Osteocyte (in vitro differentiated cells): ENCODE measurements around the gene PACS2. TPM values are rescaled to one million over a fixed set of nuclear protein-coding genes. Genes with fewer than 3 reads are reported as not detected.

Experiments
- DNase-seq: peaks from one replicate; pipeline ENCODE4 v3.0.0; 2021; ENCODE audit warnings: mixed read lengths; ENCODE audit not compliant: unreplicated experiment; ENCODE audit errors: extremely low spot score
- H3K27ac Mint-ChIP-seq: one replicate; pipeline ENCODE4 v1.8.0; 2021; ENCODE audit warnings: mild to moderate bottlenecking, mixed read lengths; ENCODE audit not compliant: unreplicated experiment
- H3K27me3 Mint-ChIP-seq: one replicate; pipeline ENCODE4 v1.8.0; 2021; ENCODE audit warnings: mixed read lengths; ENCODE audit not compliant: unreplicated experiment
- H3K36me3 Mint-ChIP-seq: one replicate; pipeline ENCODE4 v1.8.0; 2021; ENCODE audit warnings: mixed read lengths; ENCODE audit not compliant: unreplicated experiment
- H3K4me1 Mint-ChIP-seq: one replicate; pipeline ENCODE4 v1.8.0; 2021; ENCODE audit warnings: mixed read lengths; ENCODE audit not compliant: unreplicated experiment
- H3K4me3 Mint-ChIP-seq: one replicate; pipeline ENCODE4 v1.8.0; 2021; ENCODE audit warnings: mild to moderate bottlenecking, moderate library complexity, mixed read lengths; ENCODE audit not compliant: unreplicated experiment
- H3K9me3 Mint-ChIP-seq: one replicate; pipeline ENCODE4 v1.8.0; 2021; ENCODE audit warnings: mixed read lengths; ENCODE audit not compliant: unreplicated experiment
- total RNA-seq: library from RNA; stranded (reverse); gene quantifications from 2 replicates; pipeline ENCODE4 v1.2.1, GENCODE V29; 2021
- TF ChIP-seq, protein P1 (sequence below): fragments of 200-600 bp; sonication (generic); IDR thresholded peaks from 2 replicates; pipeline ENCODE4 v1.5.0; 2021; ENCODE audit warnings: antibody characterized with exemption, mild to moderate bottlenecking, moderate library complexity

The PACS2 gene
- total RNA-seq, 1 donor from 2014 or later: 115 TPM

DNA sequence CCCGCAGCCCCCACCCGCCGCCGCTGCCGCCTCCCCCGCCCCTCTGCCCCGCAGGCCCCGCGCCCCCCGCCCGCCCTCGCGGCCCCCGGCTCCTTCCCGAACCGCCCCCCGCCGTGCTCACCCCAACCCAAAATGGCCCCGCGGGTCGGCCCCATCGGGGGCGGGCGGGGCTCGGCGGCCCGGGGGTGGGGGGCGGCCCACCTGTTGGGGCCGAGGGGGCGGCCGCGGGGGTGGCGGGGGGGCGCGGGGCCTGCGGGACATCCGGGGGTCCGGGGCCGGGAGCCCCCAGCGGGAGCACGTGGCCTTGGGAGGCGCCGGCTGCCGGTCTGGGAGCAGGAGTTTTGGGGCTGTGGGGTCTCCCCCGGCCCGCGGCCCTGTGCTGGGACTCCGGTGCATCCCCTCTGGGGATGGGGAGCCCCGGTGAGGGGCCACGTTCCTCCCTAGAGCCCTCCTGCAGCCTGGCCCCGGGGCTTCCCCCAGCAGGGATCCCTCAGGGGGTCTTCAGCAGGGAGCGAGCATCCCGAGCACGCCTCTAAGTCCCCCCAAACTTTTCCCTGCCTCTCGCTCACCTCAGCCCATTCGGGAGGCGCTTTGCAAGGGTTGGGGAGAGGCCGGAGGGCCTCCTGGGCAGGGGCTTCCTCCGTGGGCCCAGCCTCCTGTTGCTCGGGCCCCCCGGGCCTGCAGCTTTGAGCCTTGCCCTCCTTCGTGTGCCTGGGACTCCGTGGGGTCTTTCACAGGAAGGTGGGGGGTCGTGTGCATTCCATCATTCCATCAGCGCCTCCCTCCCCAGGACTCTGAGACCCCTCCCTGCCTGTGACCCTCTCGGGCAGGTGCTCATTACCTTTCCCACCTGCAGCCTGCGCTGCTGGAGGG lies 105.8 kb downstream of the PACS2 start:
- H3K4me1 Mint-ChIP-seq: peaks cover 40% of the 10 kb centered on the region
- no peaks in the 10 kb centered on the region for H3K36me3 Mint-ChIP-seq
- no peaks in the 10 kb centered on the region for H3K27me3 Mint-ChIP-seq
- TF ChIP-seq, protein P1, sequence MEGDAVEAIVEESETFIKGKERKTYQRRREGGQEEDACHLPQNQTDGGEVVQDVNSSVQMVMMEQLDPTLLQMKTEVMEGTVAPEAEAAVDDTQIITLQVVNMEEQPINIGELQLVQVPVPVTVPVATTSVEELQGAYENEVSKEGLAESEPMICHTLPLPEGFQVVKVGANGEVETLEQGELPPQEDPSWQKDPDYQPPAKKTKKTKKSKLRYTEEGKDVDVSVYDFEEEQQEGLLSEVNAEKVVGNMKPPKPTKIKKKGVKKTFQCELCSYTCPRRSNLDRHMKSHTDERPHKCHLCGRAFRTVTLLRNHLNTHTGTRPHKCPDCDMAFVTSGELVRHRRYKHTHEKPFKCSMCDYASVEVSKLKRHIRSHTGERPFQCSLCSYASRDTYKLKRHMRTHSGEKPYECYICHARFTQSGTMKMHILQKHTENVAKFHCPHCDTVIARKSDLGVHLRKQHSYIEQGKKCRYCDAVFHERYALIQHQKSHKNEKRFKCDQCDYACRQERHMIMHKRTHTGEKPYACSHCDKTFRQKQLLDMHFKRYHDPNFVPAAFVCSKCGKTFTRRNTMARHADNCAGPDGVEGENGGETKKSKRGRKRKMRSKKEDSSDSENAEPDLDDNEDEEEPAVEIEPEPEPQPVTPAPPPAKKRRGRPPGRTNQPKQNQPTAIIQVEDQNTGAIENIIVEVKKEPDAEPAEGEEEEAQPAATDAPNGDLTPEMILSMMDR: no peak
- peak overlapping the region; percentile 84 for H3K4me3 Mint-ChIP-seq
- no peak for DNase-seq
- H3K9me3 Mint-ChIP-seq: no peaks in the 10 kb centered on the region
- peak overlapping the region; percentile 90 for H3K27ac Mint-ChIP-seq

DNA sequence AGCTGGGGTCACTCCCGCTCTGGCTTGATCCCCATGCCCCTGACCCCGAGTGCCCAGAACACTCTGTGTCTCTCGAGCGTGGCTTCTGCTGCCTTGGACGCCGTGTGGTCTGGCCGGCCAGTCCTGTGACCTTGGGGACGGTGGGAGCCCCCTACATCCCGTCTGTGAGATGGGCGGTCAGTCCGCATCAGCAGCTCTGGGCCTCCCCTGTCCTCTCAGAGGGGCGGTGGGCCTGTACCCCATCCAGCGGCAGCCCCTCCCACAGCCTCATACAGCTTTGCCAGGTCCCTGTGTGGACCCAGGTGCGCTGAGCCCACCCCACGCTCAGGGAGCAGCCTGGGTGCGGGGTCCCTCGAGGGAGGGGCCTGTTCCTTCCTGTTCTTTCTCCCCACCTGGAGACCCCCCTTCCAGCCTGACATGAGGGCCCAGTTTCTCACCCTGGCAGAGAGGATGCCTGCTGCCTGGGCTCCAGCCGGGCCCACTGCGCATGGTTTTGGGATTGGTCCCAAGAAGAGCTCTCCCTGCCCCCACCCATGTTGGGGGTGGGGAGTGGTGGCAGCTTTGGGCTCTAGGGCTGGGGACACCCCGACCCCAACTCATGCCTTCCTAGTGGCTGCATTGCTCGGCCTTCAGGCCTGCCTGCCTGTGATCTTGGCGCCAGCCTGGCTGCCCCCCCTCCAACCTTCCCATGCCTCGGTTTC lies 106.6 kb downstream of the PACS2 start:
- no peak for DNase-seq
- H3K36me3 Mint-ChIP-seq: peaks cover 3% of the 10 kb centered on the region
- peak overlapping the region; percentile 84 for H3K4me3 Mint-ChIP-seq
- TF ChIP-seq, protein P1: no peak
- no peaks in the 10 kb centered on the region for H3K27me3 Mint-ChIP-seq
- peak overlapping the region; percentile 90 for H3K27ac Mint-ChIP-seq
- H3K4me1 Mint-ChIP-seq: peaks cover 33% of the 10 kb centered on the region
- no peaks in the 10 kb centered on the region for H3K9me3 Mint-ChIP-seq

DNA sequence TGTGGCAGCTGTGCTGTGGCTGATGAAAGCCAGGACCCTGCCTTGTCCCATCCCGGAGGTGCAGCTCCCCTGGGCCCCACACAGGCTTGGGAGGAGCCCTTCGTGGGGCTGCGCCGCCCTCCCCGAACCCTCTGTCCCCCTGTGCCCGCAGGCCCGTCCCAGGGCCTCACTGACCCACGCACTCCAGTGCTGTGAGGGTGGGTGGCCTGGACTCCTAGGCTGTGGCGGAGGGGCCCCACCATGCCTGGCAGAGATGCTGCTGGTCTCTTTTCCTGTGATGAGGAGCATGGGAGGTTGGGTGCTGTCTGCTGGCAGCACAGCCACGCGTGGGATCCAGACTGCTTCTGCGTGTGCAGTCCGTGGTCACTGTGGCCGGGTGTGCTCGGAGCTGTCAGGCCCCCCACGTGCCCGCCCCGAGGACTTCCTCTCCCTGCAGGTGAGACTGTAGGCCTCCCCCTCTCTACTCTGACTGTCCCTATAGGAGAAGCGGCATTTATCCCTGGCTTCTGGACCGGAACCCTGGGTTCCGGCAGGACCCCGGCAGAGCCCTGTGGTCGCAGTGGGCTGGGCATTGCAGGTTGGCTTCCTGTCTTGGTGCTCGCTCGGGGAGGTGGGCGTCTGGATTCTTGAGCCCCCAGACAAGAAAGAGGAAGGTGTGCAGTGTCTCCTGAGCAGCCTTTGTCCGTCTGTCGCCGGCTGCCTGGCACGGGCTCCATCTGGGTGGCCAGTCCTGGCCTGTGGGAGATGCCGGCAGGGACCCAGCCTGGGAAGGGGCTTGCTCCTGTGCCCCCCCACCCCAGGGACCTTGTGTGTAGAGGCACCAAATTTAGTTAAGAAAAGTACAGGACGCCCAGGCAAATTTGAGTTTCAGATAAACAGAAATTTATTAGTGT lies 107.4 kb downstream of the PACS2 start:
- peak overlapping the region; percentile 52 for H3K27ac Mint-ChIP-seq
- H3K4me1 Mint-ChIP-seq: peaks cover 33% of the 10 kb centered on the region
- no peaks in the 10 kb centered on the region for H3K27me3 Mint-ChIP-seq
- peak overlapping the region; percentile 84 for H3K4me3 Mint-ChIP-seq
- TF ChIP-seq, protein P1: no peak
- DNase-seq: no peak
- peaks cover 7% of the 10 kb centered on the region for H3K36me3 Mint-ChIP-seq
- H3K9me3 Mint-ChIP-seq: no peaks in the 10 kb centered on the region

DNA sequence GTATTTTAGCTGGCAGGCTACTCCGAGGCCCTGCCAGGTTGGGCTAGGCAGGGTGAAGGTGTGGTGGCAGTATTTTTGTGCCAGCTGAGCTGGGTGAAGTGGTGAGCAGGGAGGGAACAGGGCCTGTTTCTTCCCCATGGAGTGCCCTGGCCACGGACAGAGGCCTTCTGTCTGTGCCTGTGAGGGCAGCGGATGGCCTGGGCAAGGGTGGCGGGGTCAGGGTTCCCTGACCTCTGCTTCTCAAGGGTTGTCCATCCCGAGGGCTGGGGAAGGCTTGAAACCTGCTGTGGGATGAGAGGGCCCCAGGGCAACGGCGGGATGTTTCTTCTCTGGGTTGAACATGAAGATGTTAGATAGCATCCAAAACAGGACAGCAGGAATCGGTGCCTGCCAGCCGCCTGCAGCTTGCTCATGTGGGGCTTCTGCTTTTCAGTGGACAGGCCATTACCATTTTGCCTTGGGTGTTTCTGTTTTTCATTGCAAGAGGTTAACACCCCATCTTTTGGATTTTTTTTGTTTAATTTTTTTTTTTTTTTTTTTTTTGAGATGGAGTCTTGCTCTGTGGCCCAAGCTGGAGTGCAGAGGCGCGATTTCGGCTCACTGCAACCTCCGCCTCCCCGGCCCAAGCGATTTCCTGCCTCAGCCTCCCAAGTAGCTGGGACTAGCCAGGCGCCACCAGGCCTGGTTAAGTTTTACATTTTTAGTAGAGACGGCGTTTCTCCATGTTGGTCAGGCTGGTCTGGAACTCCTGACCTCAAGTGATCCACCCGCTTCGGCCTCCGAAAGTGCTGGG lies 108.3 kb downstream of the PACS2 start:
- H3K27ac Mint-ChIP-seq: peak overlapping the region; percentile 52
- peaks cover 33% of the 10 kb centered on the region for H3K4me1 Mint-ChIP-seq
- H3K9me3 Mint-ChIP-seq: no peaks in the 10 kb centered on the region
- TF ChIP-seq, protein P1: no peak
- H3K36me3 Mint-ChIP-seq: peaks cover 13% of the 10 kb centered on the region
- peak overlapping the region; percentile 22 for H3K4me3 Mint-ChIP-seq
- no peak for DNase-seq
- H3K27me3 Mint-ChIP-seq: no peaks in the 10 kb centered on the region
